Endodermal cell (in vitro differentiated cells): ENCODE results near the gene PHKG2. TPM values are rescaled to one million over a fixed set of nuclear protein-coding genes. Genes with fewer than 3 reads are reported as not detected.

Experiments used
- DNase-seq: peaks from one replicate; pipeline ENCODE4 v3.0.0-alpha.2; 2017
- H3K27ac ChIP-seq: 2 replicates; pipeline ENCODE4 v1.5.1; 2013; ENCODE audit warnings: mild to moderate bottlenecking, low read depth, low read length, moderate library complexity
- H3K27me3 ChIP-seq: 2 replicates; pipeline ENCODE4 v1.6.1; 2013; ENCODE audit warnings: mild to moderate bottlenecking, low read length, moderate library complexity; ENCODE audit not compliant: insufficient read depth, control insufficient read depth, poor library complexity, severe bottlenecking
- H3K36me3 ChIP-seq: 2 replicates; pipeline ENCODE4 v1.7.0; 2013; ENCODE audit warnings: mild to moderate bottlenecking, low read length, moderate library complexity; ENCODE audit not compliant: control insufficient read depth, insufficient read depth
- H3K4me1 ChIP-seq: one replicate; pipeline ENCODE4 v1.7.0; 2013; ENCODE audit warnings: low read length; ENCODE audit not compliant: control insufficient read depth, insufficient read depth
- H3K4me3 ChIP-seq: 2 replicates; pipeline ENCODE4 v1.5.1; 2013; ENCODE audit warnings: mild to moderate bottlenecking, low read length, moderate library complexity
- H3K9ac ChIP-seq: 2 replicates; pipeline ENCODE4 v1.6.1; 2013; ENCODE audit warnings: mild to moderate bottlenecking, low read length, moderate library complexity; ENCODE audit not compliant: poor library complexity, severe bottlenecking; ENCODE audit errors: extremely low read depth
- H3K9me3 ChIP-seq: 2 replicates; pipeline ENCODE4 v1.6.1; 2013; ENCODE audit warnings: mild to moderate bottlenecking, low read length, moderate library complexity; ENCODE audit not compliant: control insufficient read depth
- H3K27ac Mint-ChIP-seq: 2 replicates; pipeline ENCODE4 v1.8.0; 2020; ENCODE audit warnings: mixed read lengths
- H3K27me3 Mint-ChIP-seq: 2 replicates; pipeline ENCODE4 v1.8.0; 2021; ENCODE audit warnings: mild to moderate bottlenecking, mixed read lengths; ENCODE audit not compliant: insufficient read depth
- H3K36me3 Mint-ChIP-seq: 2 replicates; pipeline ENCODE4 v1.8.0; 2020; ENCODE audit warnings: low read depth, mixed read lengths
- H3K4me1 Mint-ChIP-seq: 2 replicates; pipeline ENCODE4 v1.8.0; 2020; ENCODE audit warnings: mixed read lengths
- H3K4me3 Mint-ChIP-seq: 2 replicates; pipeline ENCODE4 v1.8.0; 2020; ENCODE audit warnings: mild to moderate bottlenecking, moderate library complexity, mixed read lengths
- H3K9me3 Mint-ChIP-seq: 2 replicates; pipeline ENCODE4 v1.8.0; 2020; ENCODE audit warnings: mild to moderate bottlenecking, mixed read lengths
- CTCF ChIP-seq: fragments of 200-600 bp; sonication (generic); conservative IDR thresholded peaks from 2 replicates; pipeline ENCODE4 v1.5.0; 2021; ENCODE audit warnings: antibody characterized with exemption, mild to moderate bottlenecking
- whole genome bisulfite sequencing, 2 experiments: methylation state at CpG; one replicate each; pipeline versions ENCODE4 v1.1.5 to v1.1.7; 2013; ENCODE audit warnings: missing lambda C conversion rate in 2 of 2, mixed read lengths in 1 of 2; ENCODE audit not compliant: insufficient coverage in 1 of 2, insufficient read length in 1 of 2; 5-methylcytosine and 5-hydroxymethylcytosine counted together
- total RNA-seq, 2 donors: library from RNA; stranded (reverse); fragmentation: NEBNext Ultra II Directional in 1 of 2; extraction: Animal tissue kit (Norgen Biotek cat#: 25700) in 1 of 2; gene quantifications; 2 replicates in 1 of 2; 3 replicates in 1 of 2; pipeline ENCODE4 v1.2.1, GENCODE V29; 2021

PHKG2 gene
- total RNA-seq, 2 donors from 2014 or later, result 49.8 to 54.8 TPM

GRCh38 chr16:30750876-30751465 is 2.7 kb downstream of the PHKG2 start:
- peak overlapping the region; percentile 86 for H3K4me3 Mint-ChIP-seq
- no peak overlapping the region for H3K27ac Mint-ChIP-seq

GRCh38 chr16:30753596-30753995 is 5.4 kb downstream of the PHKG2 start:
- Mint-ChIP-seq H3K36me3 (peaks cover 55% of the 10 kb centered on the region), H3K27me3 (no peaks in the 10 kb centered on the region), H3K4me1 (peaks cover 5% of the 10 kb centered on the region), H3K4me3 (no peak overlapping the region), H3K27ac (no peak overlapping the region), H3K9me3 (no peaks in the 10 kb centered on the region)
- Histone ChIP-seq H3K4me3 (no peak overlapping the region), H3K27ac (no peak overlapping the region), H3K4me1 (no peaks in the 10 kb centered on the region), H3K36me3 (peaks cover 82% of the 10 kb centered on the region), H3K9ac (no peak overlapping the region), H3K9me3 (no peaks in the 10 kb centered on the region), H3K27me3 (no peaks in the 10 kb centered on the region)
- no peak for TF ChIP-seq CTCF
- no peak for DNase-seq
- 96 to 98% methylated on average over 3 to 4 of the region's 4 CpGs for WGBS, 2 experiments

More at GRCh38 chr16:30750876-30751465, 2.7 kb downstream of the PHKG2 start:
- H3K36me3 ChIP-seq, result peaks cover 58% of the 10 kb centered on the region
- Mint-ChIP-seq H3K36me3 (peaks cover 40% of the 10 kb centered on the region), H3K9me3 (no peaks in the 10 kb centered on the region), H3K27me3 (no peaks in the 10 kb centered on the region), H3K4me1 (peaks cover 5% of the 10 kb centered on the region)
- DNase-seq, result no peak
- H3K4me1 ChIP-seq, result no peaks in the 10 kb centered on the region
- 92 to 96% methylated on average over 17 to 20 of the region's 20 CpGs for WGBS, 2 experiments
- TF ChIP-seq CTCF, result no peak
- no peaks in the 10 kb centered on the region for H3K27me3 ChIP-seq
- H3K9ac ChIP-seq, result no peak overlapping the region
- no peaks in the 10 kb centered on the region for H3K9me3 ChIP-seq
- no peak overlapping the region for H3K27ac ChIP-seq
- no peak overlapping the region for H3K4me3 ChIP-seq

- DNase-seq, result no peak
- Histone ChIP-seq H3K4me1 (no peaks in the 10 kb centered on the region), H3K36me3 (peaks cover 87% of the 10 kb centered on the region), H3K9me3 (no peaks in the 10 kb centered on the region), H3K27me3 (no peaks in the 10 kb centered on the region), H3K4me3 (no peak overlapping the region), H3K27ac (no peak overlapping the region), H3K9ac (no peak overlapping the region)
- H3K4me1 Mint-ChIP-seq, result peaks cover 5% of the 10 kb centered on the region
- no peak for TF ChIP-seq CTCF
- H3K36me3 Mint-ChIP-seq, result peaks cover 54% of the 10 kb centered on the region
- no peak overlapping the region for H3K4me3 Mint-ChIP-seq
- no peak overlapping the region for H3K27ac Mint-ChIP-seq
- 95 to 96% methylated on average over 15 to 20 of the region's 20 CpGs for WGBS, 2 experiments
- H3K27me3 Mint-ChIP-seq, result no peaks in the 10 kb centered on the region
- H3K9me3 Mint-ChIP-seq, result no peaks in the 10 kb centered on the region
These were observed 7.9 kb downstream of the PHKG2 start for GRCh38 chr16:30755955-30756780.
